Measurements from ENCODE around the gene NANOS1. TPM values are rescaled to one million over a fixed set of nuclear protein-coding genes. Genes with fewer than 3 reads are reported as not detected.

Gene NANOS1
- total RNA-seq, 6 donors from 2014 or later: 0.69 to 3.0 (median 1.9) TPM; not detected in 2

GRCh38 chr10:119073584-119073983 is 44.1 kb downstream of the NANOS1 start:
- no peak for ATAC-seq (ENCODE audit: low FRiP score in 2 of 2)
- no peak overlapping the region for H3K27ac ChIP-seq
- H3K27me3 ChIP-seq: no peaks in the 10 kb centered on the region
- H3K36me3 ChIP-seq: peaks cover 27 to 46% (median 33%) of the 10 kb centered on the region in 4 donors
- WGBS, 2 donors: 45 to 64% methylated on average over 6 of the region's 6 CpGs
- DNase-seq: no peak
- TF ChIP-seq POLR2AphosphoS5 (IDR thresholded peaks at IDR 0.05) (no peak), POLR2A (IDR thresholded peaks at IDR 0.05) (no peak), CTCF (IDR thresholded peaks at IDR 0.05) (no peak), EP300 (IDR thresholded peaks at IDR 0.05) (no peak)
- peaks cover 22 to 48% (median 30%) of the 10 kb centered on the region in 4 donors for H3K4me1 ChIP-seq
- H3K4me3 ChIP-seq: no peak overlapping the region
- no peaks in the 10 kb centered on the region for H3K9me3 ChIP-seq

GRCh38 chr10:119078422-119079179 is 49.1 kb downstream of the NANOS1 start:
- ATAC-seq (ENCODE audit: low FRiP score in 2 of 2): no peak
- H3K36me3 ChIP-seq: no peaks in the 10 kb centered on the region
- H3K27ac ChIP-seq: peak overlapping the region in 1 of 4 donors; percentile 99
- H3K4me3 ChIP-seq: peak overlapping the region in 3 of 4 donors; percentile 81 to 98 (median 84)
- H3K4me1 ChIP-seq: peaks cover 33 to 60% (median 40%) of the 10 kb centered on the region in 4 donors
- TF ChIP-seq CTCF (IDR thresholded peaks at IDR 0.05) (no peak), EP300 (IDR thresholded peaks at IDR 0.05) (no peak), POLR2A (IDR thresholded peaks at IDR 0.05) (no peak), POLR2AphosphoS5 (IDR thresholded peaks at IDR 0.05) (no peak)
- DNase-seq: no peak
- no peaks in the 10 kb centered on the region for H3K27me3 ChIP-seq
- no peaks in the 10 kb centered on the region for H3K9me3 ChIP-seq
- 30% methylated on average over 10 of the region's 10 CpGs for WGBS, 2 donors

GRCh38 chr10:119079599-119080520 is 50.3 kb downstream of the NANOS1 start:
- Histone ChIP-seq H3K36me3 (no peaks in the 10 kb centered on the region), H3K4me3 (peak overlapping the region; percentile 72 to 98 (median 82)), H3K4me1 (peaks cover 33 to 50% (median 37%) of the 10 kb centered on the region in 4 donors), H3K27me3 (no peaks in the 10 kb centered on the region), H3K9me3 (no peaks in the 10 kb centered on the region), H3K27ac (peak overlapping the region; percentile 96 to 99 (median 98))
- TF ChIP-seq POLR2AphosphoS5 (IDR thresholded peaks at IDR 0.05) (peak; percentile 50 to 52), POLR2A (IDR thresholded peaks at IDR 0.05) (peak in 1 of 4 donors; percentile 26), CTCF (IDR thresholded peaks at IDR 0.05) (no peak), EP300 (IDR thresholded peaks at IDR 0.05) (no peak)
- 0 to 1% methylated on average over 24 to 36 of the region's 48 CpGs for WGBS, 2 donors
- DNase-seq: peak; percentile 80 to 93
- ATAC-seq (ENCODE audit: low FRiP score in 2 of 2): peak; percentile 95 to 96

- ATAC-seq (ENCODE audit: low FRiP score in 2 of 2): peak; percentile 95 to 98
- peak; percentile 94 to 99 for DNase-seq
These were observed 51.2 kb downstream of the NANOS1 start, which contains the start of gene EIF3A for GRCh38 chr10:119080521-119081259. Gene EIF3A, minus strand, starts transcription at chr10:119080817. Its CDS starts 141 bp downstream, at chr10:119080676.

More at GRCh38 chr10:119080521-119081259, 51.2 kb downstream of the NANOS1 start, which contains the start of gene EIF3A:
- WGBS, 2 donors: 0 to 1% methylated on average over 13 to 36 of the region's 74 CpGs
- H3K36me3 ChIP-seq: no peaks in the 10 kb centered on the region
- H3K27ac ChIP-seq: peak within 1 kb of the TSS; percentile 96 to 99 (median 98)
- peak within 1 kb of the TSS; percentile 72 to 98 (median 82) for H3K4me3 ChIP-seq
- peaks cover 31 to 45% (median 36%) of the 10 kb centered on the region in 4 donors for H3K4me1 ChIP-seq
- peak in 3 of 4 donors; percentile 89 to 97 (median 93) for TF ChIP-seq POLR2A (IDR thresholded peaks at IDR 0.05)
- peak in 1 of 6 experiments; percentile 5 for TF ChIP-seq CTCF (IDR thresholded peaks at IDR 0.05)
- peak in 1 of 4 donors; percentile 46 for TF ChIP-seq EP300 (IDR thresholded peaks at IDR 0.05)
- TF ChIP-seq POLR2AphosphoS5 (IDR thresholded peaks at IDR 0.05): peak; percentile 95
- H3K9me3 ChIP-seq: no peaks in the 10 kb centered on the region
- H3K27me3 ChIP-seq: no peaks in the 10 kb centered on the region

Data from upper lobe of left lung (tissue), 6 donors.